ENCODE data around the gene PITPNB.

Gene PITPNB

DNA sequence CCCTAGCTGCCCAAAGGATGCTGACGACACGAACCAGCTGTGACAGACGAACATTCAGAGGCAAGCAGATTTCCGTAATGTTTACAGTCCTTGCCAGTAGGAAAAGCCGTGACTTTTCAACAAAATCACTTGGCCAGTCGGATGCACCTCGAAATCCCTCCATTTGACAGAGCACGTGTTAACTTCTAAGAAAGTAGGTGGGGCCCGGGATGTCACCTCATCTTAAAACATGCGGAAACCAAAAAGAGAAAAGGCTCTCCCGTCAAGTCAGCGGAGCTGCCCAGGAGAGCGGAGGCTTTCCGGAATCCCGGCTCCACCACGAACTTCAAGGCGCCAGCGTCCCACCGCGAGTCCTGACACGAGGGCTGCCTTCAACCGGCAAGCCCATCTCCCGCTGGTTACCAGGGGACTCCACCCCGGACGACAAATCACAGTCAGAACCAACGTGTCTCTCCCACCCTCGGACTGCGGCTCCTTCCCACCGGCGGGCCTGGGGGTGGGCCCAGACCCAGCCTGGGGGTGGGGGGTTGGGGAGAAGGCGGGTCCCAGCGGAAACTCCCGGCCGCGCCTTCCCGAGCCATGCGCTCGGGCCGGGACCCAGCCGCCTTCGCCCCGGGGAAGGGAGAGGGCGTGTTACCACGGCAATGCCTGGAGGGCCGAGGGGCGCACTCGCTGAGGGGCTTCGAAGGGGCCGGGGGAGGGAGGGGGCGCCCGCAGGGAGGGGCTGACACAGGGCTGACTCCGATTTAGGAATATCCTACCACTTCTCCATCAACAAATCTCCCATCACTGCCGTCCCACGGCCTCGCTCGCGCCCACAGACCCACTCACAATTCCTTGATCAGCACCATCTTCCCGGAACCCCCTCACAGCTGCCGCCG lies 475 bp downstream of the PITPNB start:
- peak; percentile 8 for DNase-seq

DNA sequence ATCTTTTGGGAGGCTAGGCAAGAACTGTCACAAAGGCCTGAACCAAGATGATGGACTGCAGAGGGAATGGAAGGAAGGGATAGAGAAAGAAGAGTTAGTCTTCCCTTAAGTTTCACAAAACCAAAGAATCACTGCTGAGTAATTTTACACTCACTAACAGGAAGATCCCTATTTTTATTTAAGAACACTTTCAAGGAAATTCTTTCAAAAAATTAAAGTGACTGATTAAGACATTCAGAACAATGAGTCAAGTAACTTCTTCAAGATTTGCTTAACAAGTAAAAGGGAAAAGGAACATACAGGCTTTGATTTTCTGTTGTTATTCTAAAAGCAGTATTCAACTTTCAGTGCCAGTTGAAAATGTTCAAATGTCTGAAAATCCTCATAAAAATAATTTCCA lies 3.1 kb downstream of the PITPNB start:
- no peak for DNase-seq

GRCh38 chr22:27913162-27913741 lies 5.8 kb downstream of the PITPNB start:
- DNase-seq: no peak

GRCh38 chr22:27912101-27912500 lies 7.0 kb downstream of the PITPNB start:
- no peak for DNase-seq

DNA sequence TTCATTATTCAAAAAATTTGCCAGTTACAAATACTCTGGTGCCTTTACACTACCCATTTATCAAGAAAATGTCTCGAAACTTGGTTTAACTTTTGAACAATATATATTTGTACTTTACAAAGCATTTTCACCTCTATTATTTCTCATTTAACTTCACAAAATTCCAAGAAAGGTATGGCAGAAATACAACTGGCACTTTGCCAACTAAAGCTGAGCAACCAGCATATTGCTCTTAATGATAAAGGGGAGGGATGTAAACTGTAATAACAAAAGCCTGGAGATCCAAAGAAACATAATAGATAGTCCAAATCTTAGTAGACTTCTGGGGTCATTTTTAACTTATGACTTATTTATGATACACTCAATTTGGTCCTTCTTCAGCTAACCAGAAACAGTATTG lies 7.7 kb downstream of the PITPNB start:
- DNase-seq: no peak

- DNase-seq: no peak
Observed at GRCh38 chr22:27906241-27906640, 12.8 kb downstream of the PITPNB start.

- no peak for DNase-seq
Observed at GRCh38 chr22:27905653-27906052, 13.4 kb downstream of the PITPNB start.

DNA sequence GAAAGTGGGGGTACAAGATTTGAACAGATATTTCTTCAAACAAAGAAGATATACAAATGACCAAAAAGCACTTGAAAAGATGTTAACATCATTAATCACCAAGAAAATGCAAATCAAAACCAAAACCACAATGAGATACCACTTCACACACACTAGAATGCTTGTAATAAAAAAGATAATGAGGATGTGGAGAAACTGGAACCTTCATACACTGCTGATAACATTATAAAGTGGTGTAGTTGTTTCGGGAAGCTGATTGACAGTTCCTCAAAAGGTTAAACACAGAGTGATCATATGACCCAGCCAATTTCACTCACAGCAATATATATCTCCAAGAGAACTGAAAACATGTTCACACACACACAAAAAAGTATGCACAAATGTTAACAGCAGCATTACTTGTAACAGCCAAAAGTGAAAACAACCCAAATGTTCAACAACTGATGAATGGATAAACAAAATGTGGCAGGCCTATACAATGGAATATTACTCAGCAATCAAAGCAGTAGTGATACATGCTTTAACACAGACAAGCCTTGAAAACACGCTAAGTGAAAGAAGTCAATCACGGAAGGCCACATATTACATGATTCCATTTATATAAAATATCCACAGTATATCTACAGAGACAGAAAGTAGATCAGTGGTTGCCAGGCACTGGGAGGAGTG lies 15.1 kb downstream of the PITPNB start:
- no peak for DNase-seq

GRCh38 chr22:27900153-27900552 lies 18.9 kb downstream of the PITPNB start:
- no peak for DNase-seq

DNA sequence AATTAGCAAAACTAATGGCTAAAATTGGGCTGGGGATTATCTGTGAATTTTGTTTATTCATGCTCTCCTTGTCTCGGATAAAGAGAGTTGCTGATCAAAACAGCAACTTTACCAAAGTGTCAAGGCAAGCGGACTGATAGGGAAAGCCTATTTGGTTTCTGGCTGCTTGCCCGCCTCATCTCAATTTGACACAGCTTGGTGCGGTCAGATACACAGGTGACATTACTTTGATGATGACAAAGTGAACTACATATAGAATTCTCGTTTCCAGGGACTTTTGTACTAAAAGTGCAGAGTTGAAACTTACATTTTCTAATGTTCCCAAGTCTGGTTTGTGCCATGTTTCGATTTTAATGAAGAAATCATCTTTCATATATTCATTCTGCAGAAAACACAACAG lies 22.8 kb downstream of the PITPNB start:
- no peak for DNase-seq

GRCh38 chr22:27895600-27895999 lies 23.5 kb downstream of the PITPNB start:
- DNase-seq: no peak

DNA sequence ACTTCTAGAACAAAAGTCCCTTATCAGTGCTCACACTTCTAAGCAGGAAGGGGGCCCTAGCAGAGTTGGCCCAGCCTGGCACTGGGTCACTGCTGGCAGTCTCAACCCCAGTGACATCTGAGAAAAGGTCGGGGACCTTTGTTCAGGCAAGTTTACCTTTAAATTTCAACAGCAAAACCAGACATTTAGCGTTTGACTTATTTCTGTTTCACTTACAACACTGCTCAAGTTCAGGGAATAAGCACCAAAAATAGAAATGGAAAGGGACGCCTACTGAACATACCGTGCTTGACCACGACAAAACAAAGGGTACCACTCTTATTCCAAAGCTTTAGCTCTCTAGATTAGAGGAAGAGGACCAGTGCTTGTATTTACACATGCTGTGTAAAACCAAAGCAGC lies 26.2 kb downstream of the PITPNB start:
- no peak for DNase-seq

GRCh38 chr22:27892064-27892463 lies 27.0 kb downstream of the PITPNB start:
- DNase-seq: no peak

- no peak for DNase-seq
Observed at GRCh38 chr22:27888310-27888709, 30.7 kb downstream of the PITPNB start.

DNA sequence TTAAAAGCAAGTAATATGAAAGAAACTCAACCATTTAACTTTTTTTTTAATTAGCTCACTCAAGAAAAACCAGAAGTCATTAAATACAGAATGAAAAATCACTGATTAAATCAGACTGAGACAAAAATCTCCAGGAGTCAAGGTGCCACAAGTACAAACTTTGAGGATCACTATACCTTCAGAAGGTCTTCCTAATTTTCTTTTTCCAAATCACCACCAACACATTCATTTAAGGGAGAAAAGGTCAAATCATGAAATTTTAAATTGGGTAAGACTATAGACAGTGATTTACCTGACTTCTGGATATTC lies 32.3 kb downstream of the PITPNB start:
- DNase-seq: no peak

DNA sequence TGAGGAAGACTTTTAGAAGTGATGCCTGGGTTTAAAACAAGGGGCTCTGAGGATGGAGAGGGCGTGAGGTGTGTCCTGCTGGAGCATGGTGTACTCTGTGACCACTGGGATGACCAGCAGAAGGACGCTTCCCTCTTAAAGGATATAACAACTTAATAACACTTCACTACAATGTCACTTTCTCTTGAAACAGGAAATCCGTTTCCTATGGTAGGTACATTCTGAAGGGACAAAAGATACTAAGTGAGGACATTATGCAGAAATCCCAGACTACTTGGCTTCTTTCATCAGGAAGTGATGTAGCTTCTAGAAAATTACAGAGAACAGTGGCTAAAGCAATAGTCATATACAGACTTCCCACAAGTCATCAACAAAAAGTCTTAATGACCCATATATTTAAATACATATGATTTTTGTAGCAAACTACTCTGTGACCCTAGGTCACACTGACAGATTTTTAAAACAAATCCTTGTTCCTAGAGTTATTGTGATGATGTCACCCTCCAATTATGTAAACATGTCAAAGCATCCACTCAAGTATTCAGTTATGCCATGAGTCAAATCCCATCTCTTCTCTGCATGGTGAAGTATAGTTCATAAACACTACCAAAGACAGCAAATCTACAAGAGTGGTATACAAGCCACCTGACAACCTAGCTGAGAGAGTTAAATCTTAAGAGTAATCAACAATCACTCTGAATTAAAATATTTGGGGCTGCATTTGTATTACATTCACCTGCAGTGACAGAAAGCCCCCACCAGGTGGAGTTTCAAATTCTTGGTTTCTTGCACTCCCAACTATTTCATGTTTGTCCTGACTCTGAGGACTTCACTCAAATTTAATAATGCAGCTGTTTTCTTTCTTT lies 32.8 kb downstream of the PITPNB start:
- no peak for DNase-seq

DNA sequence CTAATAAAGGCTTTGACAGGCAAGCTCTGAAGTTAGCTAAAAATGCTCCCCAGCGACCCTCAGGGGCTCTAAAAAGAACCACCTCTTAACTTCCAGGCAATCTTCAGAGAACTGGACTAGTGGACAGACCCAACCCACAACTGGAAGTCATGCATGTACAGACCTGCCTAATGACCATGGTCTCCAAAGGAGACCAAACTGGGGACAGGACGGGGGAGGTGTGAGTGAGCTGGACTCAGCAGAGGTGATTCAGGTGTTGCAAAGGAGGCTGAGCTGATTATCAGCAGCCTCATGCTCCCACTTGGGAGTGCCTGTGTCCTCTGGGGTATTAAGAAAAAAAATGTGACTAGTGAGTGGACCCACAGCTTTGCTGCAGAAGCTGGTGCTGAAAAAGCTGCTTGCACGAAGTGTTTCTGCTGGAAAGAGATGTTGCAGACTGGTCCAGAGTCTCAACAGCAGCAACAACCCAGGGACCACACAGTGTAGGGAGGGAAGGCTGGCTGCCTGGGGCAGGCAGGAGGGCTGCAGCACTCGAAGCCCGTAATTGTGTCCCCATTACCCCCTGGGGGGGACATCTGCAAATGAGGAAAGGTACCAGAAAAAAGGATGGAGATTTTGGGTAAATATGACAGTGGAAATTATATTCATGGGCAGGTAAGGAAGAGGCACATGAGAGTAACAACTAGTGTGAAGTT lies 35.3 kb downstream of the PITPNB start:
- no peak for DNase-seq

DNA sequence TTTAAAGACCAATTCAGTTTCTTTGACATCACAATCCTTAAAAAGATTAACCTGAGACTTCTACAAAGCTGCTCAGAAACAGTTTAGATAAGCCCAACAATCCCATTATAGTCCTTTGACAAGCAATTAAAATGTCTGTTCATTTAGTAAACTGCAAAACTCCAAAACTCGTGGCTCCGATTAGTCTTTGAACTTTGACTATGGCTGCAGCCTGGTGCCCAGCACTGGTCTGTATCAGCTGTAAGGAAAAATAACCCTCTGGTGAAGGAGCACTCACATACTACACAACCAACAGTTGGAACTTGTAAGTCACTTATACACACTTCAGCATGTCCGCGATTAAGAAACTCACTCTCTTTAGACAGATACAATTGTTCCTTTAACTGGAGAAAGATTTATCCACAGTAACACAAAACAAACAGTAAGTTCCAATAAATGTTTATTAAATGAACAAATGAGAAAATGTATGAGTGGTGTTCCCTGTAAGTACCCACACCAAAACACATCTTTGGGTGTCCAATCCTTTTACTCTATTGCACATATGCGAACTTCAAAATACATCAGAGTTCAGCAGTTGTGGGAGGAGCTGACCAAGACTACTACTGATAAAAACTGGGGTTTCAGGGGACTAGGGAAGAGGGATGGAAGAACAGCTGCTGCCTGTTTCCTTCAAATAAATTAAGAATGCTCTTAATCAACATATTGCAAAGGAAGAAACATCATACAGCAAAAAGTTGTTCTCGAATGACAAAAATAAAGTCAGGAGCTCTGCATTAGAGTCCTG lies 36.4 kb downstream of the PITPNB start:
- DNase-seq: no peak

DNA sequence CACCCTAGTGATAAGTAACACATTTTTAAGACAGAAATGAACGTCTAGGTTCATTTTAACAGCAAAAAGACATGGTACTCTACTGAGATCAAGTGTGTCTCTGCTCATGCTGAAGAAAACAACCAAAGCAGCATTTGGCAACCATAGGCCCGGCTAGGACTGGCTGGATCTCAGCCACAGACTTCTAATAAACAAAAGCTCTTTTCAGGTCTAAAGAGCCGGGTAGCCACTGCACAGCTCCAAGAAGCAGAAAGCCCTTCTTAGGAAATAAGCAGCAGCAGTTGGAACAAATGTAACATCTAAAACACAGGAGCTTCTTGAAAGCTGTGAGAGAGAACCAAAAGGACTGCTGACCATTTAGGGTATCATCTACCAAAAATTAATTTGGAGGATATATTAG lies 37.6 kb downstream of the PITPNB start:
- DNase-seq: no peak

DNA sequence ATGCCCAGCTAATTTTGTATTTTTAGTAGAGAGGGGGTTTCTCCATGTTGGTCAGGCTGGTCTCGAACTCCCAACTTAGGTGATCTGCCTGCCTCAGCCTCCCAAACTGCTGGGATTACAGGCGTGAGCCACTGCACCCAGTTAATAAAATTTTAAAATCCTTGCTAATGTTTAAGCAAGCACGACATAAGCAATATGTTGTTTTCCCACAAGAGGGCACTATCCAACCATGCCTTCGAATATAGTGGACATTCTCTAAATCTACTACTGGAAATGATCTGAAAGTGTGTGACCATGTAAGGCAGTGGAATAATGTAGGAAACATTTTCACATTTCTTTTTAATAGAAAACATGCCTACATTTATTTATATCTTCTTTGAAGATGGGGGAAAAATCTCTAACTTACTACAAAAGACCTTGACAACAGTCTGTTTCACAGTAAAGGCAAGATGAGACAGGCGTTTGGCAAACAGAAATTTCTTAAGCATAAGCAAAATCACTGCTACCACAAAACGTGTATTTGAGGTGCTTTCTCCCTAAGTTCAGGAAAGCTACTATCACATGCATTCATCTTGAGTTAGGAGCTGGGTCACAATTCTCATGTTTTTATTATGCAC lies 38.2 kb downstream of the PITPNB start:
- DNase-seq: no peak

DNA sequence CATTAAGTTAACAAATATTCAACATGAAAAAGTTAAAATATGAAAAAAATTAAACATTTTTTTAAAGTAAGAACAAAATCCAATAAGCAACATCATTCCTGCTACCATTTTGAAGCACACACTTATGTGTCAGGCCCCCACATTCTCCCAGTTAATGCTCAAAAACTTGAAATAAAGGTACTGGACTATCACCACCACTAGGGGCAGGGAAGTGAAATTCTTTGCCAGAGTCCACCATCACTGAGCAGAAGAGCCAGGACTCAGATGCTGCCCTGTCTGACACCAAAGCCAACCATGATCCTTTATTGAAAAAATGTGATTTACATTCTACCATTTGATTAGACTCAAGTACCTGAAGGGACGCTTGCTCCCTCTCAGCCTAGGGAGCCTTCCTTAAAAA lies 39.1 kb downstream of the PITPNB start:
- DNase-seq: no peak
